ENCODE results near the gene THG1L.

- TF ChIP-seq CTCF (IDR thresholded peaks at IDR 0.05; ENCODE audit: poor library complexity) (peak; percentile 38), EZH2phosphoT487 (IDR thresholded peaks at IDR 0.05; ENCODE audit: low read depth, severe bottlenecking, unreplicated experiment) (no peak)
Observed at GRCh38 chr5:157740229-157740610, 9.0 kb downstream of the THG1L start.

Measured in hepatocyte (in vitro differentiated cells).